Esophagus muscularis mucosa (tissue), 4 donors: ENCODE results near the gene TIGAR. TPM values are rescaled to one million over a fixed set of nuclear protein-coding genes. Genes with fewer than 3 reads are reported as not detected.

Source experiments
- DNase-seq: peaks from one replicate; pipeline ENCODE4 v3.0.0-alpha.2; 2017; ENCODE audit errors: extremely low spot score
- H3K27ac ChIP-seq, 4 donors: fragments of 200-600 bp; sonication (generic); replicated peaks in 1 of 4; 1 replicate in 3 of 4; 2 replicates in 1 of 4; pipeline ENCODE4 v1.5.1; 2016 to 2019; ENCODE audit warnings: mild to moderate bottlenecking in 1 of 4
- H3K27me3 ChIP-seq, 4 donors: fragments of 200-600 bp; sonication (generic); one replicate each; pipeline versions ENCODE4 v1.5.1 to v1.6.0; 2016 to 2019
- H3K36me3 ChIP-seq, 4 donors: fragments of 200-600 bp; sonication (generic); one replicate each; pipeline ENCODE4 v1.5.1; 2016 to 2019
- H3K4me1 ChIP-seq, 4 donors: fragments of 200-600 bp; sonication (generic); one replicate each; pipeline ENCODE4 v1.5.1; 2016 to 2019
- H3K4me3 ChIP-seq, 4 donors: fragments of 200-600 bp; sonication (generic); 1 replicate in 2 of 4; 2 replicates in 2 of 4; pipeline ENCODE4 v1.5.1; 2016 to 2019; ENCODE audit warnings: mild to moderate bottlenecking in 4 of 4, moderate library complexity in 1 of 4
- H3K9me3 ChIP-seq, 4 donors: fragments of 200-600 bp; sonication (generic); 1 replicate in 3 of 4; 2 replicates in 1 of 4; pipeline ENCODE4 v1.5.1; 2016 to 2019
- EP300 ChIP-seq: sonication (generic); formaldehyde crosslinking; IDR thresholded peaks from one replicate; pipeline ENCODE4 v1.6.1; 2017; ENCODE audit warnings: antibody characterized with exemption
- POLR2A ChIP-seq: fragments of 450-650 bp; IDR thresholded peaks from one replicate; pipeline ENCODE4 v1.6.1; 2017; ENCODE audit warnings: antibody characterized with exemption, moderate library complexity, mild to moderate bottlenecking, low read depth
- POLR2AphosphoS5 ChIP-seq, 2 donors: sonication (generic); formaldehyde crosslinking; IDR thresholded peaks; one replicate each; pipeline ENCODE4 v1.6.1; 2017; ENCODE audit warnings: antibody characterized with exemption in 2 of 2
- WGBS: methylation state at CpG from one replicate; pipeline ENCODE4 v1.1.5; 2018; 5-methylcytosine and 5-hydroxymethylcytosine counted together
- intact Hi-C: fragments of 100-400 bp; cut with DNase I; formaldehyde crosslinking; loops from one replicate; pipeline ENCODE4 v1.15.1; 2023
- total RNA-seq, 4 donors: library from RNA; depleted of rRNA; stranded (reverse); fragments of >200 nt; gene quantifications; one replicate each; pipeline versions ENCODE4 v1.1.0 to v1.2.1, GENCODE V29; 2016
- TF ChIP-seq, protein P1 (sequence below), 3 experiments: fragments of 200-600 bp in 2 of 3; fragments of 450-650 bp in 1 of 3; sonication (generic) in 2 of 3; IDR thresholded peaks; one replicate each; pipeline ENCODE4 v1.5.1; 2017 to 2019; ENCODE audit warnings: antibody characterized with exemption in 3 of 3, mild to moderate bottlenecking in 2 of 3, moderate library complexity in 1 of 3

The TIGAR gene
- total RNA-seq, 4 donors from 2014 or later: 6.6 to 7.6 (median 7.4) TPM

- peaks cover 0 to 5% (median 0%) of the 10 kb centered on the region in 4 donors for H3K27me3 ChIP-seq
- peak; percentile 88 for DNase-seq
- TF ChIP-seq POLR2A (no peak), EP300 (no peak), POLR2AphosphoS5 (IDR thresholded peaks at IDR 0.05) (no peak)
- TF ChIP-seq, protein P1, sequence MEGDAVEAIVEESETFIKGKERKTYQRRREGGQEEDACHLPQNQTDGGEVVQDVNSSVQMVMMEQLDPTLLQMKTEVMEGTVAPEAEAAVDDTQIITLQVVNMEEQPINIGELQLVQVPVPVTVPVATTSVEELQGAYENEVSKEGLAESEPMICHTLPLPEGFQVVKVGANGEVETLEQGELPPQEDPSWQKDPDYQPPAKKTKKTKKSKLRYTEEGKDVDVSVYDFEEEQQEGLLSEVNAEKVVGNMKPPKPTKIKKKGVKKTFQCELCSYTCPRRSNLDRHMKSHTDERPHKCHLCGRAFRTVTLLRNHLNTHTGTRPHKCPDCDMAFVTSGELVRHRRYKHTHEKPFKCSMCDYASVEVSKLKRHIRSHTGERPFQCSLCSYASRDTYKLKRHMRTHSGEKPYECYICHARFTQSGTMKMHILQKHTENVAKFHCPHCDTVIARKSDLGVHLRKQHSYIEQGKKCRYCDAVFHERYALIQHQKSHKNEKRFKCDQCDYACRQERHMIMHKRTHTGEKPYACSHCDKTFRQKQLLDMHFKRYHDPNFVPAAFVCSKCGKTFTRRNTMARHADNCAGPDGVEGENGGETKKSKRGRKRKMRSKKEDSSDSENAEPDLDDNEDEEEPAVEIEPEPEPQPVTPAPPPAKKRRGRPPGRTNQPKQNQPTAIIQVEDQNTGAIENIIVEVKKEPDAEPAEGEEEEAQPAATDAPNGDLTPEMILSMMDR (IDR thresholded peaks at IDR 0.05): no peak
- 77% methylated on average over 8 of the region's 8 CpGs for WGBS
- no peak overlapping the region for H3K4me3 ChIP-seq
- no peaks in the 10 kb centered on the region for H3K4me1 ChIP-seq
- no peaks in the 10 kb centered on the region for H3K9me3 ChIP-seq
- no peaks in the 10 kb centered on the region for H3K36me3 ChIP-seq
- H3K27ac ChIP-seq: no peak overlapping the region
- intact Hi-C loops: no loop called here
Measured at GRCh38 chr12:4383304-4383865, 62.4 kb downstream of the TIGAR start.

DNA sequence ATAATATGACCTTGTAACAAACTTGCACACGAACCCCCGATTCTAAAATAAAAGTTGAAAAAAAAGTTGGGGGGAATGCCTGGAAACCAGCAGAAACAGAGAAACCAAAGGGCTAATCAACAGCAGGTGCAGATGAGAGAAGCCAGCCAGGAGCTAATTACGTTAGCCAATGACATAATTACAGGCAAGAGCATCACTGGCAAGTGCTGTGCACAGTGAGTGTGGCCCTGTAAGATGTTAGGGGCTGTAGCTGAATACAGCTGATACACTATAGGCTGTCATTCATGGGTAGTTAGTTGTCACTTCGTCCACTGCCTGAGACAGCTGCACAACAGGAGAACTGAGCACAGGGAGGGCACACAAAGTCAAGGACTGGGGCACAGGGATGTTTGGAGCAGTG lies 65.8 kb downstream of the TIGAR start:
- 72% methylated on average over 4 of the region's 4 CpGs for WGBS
- Histone ChIP-seq H3K36me3 (no peaks in the 10 kb centered on the region), H3K27me3 (no peaks in the 10 kb centered on the region), H3K4me1 (no peaks in the 10 kb centered on the region), H3K4me3 (no peak overlapping the region), H3K9me3 (no peaks in the 10 kb centered on the region), H3K27ac (no peak overlapping the region)
- TF ChIP-seq, protein P1 (IDR thresholded peaks at IDR 0.05): no peak
- TF ChIP-seq POLR2A: no peak
- no peak for TF ChIP-seq POLR2AphosphoS5 (IDR thresholded peaks at IDR 0.05)
- TF ChIP-seq EP300: no peak
- intact Hi-C loops: no loop called here
- peak; percentile 55 for DNase-seq

DNA sequence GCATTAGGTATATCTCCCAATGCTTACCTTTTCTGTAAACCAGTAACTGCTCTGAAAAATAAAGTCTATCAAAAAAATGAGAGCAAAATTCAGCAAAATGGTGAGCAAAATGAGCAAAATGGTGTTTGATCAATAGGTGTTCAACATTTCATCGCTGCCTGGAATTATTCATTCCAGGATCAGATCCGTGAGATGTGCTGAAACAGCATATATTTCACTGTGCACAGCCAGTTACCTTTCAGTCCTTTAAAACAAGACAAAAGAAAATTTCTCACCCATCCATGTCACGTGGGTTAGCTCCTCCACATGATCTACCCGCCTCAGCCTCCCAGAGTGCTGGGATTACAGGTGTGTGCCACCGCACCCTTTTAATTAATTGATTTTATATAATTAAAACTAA lies 66.6 kb downstream of the TIGAR start:
- peak; percentile 31 for DNase-seq
- Histone ChIP-seq H3K4me1 (no peaks in the 10 kb centered on the region), H3K4me3 (no peak overlapping the region), H3K27me3 (peaks cover 0 to 7% (median 0%) of the 10 kb centered on the region in 4 donors), H3K27ac (no peak overlapping the region), H3K9me3 (no peaks in the 10 kb centered on the region), H3K36me3 (no peaks in the 10 kb centered on the region)
- intact Hi-C loops: no loop called here
- TF ChIP-seq EP300 (no peak), POLR2A (no peak), POLR2AphosphoS5 (IDR thresholded peaks at IDR 0.05) (no peak)
- TF ChIP-seq, protein P1 (IDR thresholded peaks at IDR 0.05): no peak
- 86% methylated on average over 5 of the region's 5 CpGs for WGBS

GRCh38 chr12:4388032-4388431 lies 67.0 kb downstream of the TIGAR start:
- Histone ChIP-seq H3K9me3 (no peaks in the 10 kb centered on the region), H3K4me1 (no peaks in the 10 kb centered on the region), H3K27me3 (peaks cover 0 to 8% (median 0%) of the 10 kb centered on the region in 4 donors), H3K36me3 (no peaks in the 10 kb centered on the region), H3K4me3 (no peak overlapping the region), H3K27ac (no peak overlapping the region)
- no peak for TF ChIP-seq POLR2AphosphoS5 (IDR thresholded peaks at IDR 0.05)
- TF ChIP-seq, protein P1 (IDR thresholded peaks at IDR 0.05): no peak
- no peak for TF ChIP-seq EP300
- TF ChIP-seq POLR2A: no peak
- WGBS: 52% methylated on average over 1 of the region's 1 CpG
- intact Hi-C loops: no loop called here
- peak; percentile 39 for DNase-seq

DNA sequence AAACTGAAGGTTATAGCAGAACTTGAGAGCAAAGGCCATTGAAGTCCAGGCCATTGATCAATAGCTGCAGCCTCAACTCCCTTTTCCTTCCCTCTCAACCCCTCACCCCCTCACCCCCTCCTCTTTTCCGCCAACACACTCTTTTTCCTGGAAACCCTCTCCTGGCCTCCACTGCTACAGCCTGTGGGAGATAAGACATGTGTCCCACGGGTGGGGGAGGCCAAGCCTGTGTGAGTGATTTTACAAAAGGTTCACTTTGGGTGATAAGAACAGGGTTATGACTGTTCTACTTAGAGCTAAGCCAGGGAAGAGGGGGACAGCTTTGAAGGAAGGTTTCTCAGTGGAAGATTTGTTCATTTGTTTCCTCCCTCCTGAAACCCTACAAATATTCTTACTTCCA lies 67.6 kb downstream of the TIGAR start:
- H3K27me3 ChIP-seq: peaks cover 0 to 8% (median 0%) of the 10 kb centered on the region in 4 donors
- H3K36me3 ChIP-seq: no peaks in the 10 kb centered on the region

More for the DNA sequence above, 67.6 kb downstream of the TIGAR start:
- WGBS: 50% methylated on average over 2 of the region's 2 CpGs
- TF ChIP-seq POLR2A (no peak), POLR2AphosphoS5 (IDR thresholded peaks at IDR 0.05) (no peak), EP300 (no peak)
- TF ChIP-seq, protein P1 (IDR thresholded peaks at IDR 0.05): no peak
- no peaks in the 10 kb centered on the region for H3K9me3 ChIP-seq
- DNase-seq: peak; percentile 47
- no peak overlapping the region for H3K27ac ChIP-seq
- no peak overlapping the region for H3K4me3 ChIP-seq
- intact Hi-C loops: no loop called here
- no peaks in the 10 kb centered on the region for H3K4me1 ChIP-seq
